B cell (primary cell): ENCODE results near the gene SOX15. TPM values are rescaled to one million over a fixed set of nuclear protein-coding genes. Genes with fewer than 3 reads are reported as not detected.

Experiments
- ATAC-seq: fragments of 200-7000 bp; cut with Tn5 transposase; one replicate; pipeline ENCODE4 v1.10.0; 2021; ENCODE audit warnings: low read depth, mild to moderate bottlenecking, moderate number of reproducible peaks, moderate library complexity
- CTCF ChIA-PET: fragments of 350-600 bp; sonication (Branson Sonifier 250); formaldehyde crosslinking; loops from one replicate; lab custom pipeline; 2021; ENCODE audit warnings: antibody characterized with exemption, inconsistent platforms; lab: Charles Lee
- POLR2A ChIA-PET: fragments of 350-600 bp; sonication (Branson Sonifier 250); formaldehyde crosslinking; loops from one replicate; lab custom pipeline; 2021; ENCODE audit warnings: antibody characterized with exemption; lab: Charles Lee
- DNase-seq: peaks from one replicate; pipeline ENCODE4 v3.0.0; 2013
- H2AFZ ChIP-seq: 2 replicates; pipeline ENCODE4 v1.6.1; 2012; ENCODE audit warnings: mild to moderate bottlenecking, low read depth, low read length; ENCODE audit not compliant: insufficient read depth, poor library complexity, severe bottlenecking
- H3K27ac ChIP-seq, 2 donors: 1 replicate in 1 of 2; 2 replicates in 1 of 2; pipeline ENCODE4 v1.5.1; 2012 to 2013; ENCODE audit warnings: low read length in 2 of 2, mild to moderate bottlenecking in 2 of 2, moderate library complexity in 1 of 2
- H3K27me3 ChIP-seq, 4 experiments: fragments of 200-600 bp in 1 of 4; sonication (generic) in 1 of 4; replicated peaks in 1 of 4; 1 replicate in 2 of 4; 2 replicates in 2 of 4; pipeline versions ENCODE4 v1.6.1 to v1.7.0; 2013 to 2016; ENCODE audit warnings: low read length in 3 of 4, mild to moderate bottlenecking in 2 of 4, mixed read lengths in 1 of 4, moderate library complexity in 1 of 4; ENCODE audit not compliant: insufficient read depth in 4 of 4, control insufficient read depth in 3 of 4; ENCODE audit errors: control extremely low read depth in 1 of 4
- H3K36me3 ChIP-seq, 2 experiments: replicated peaks in 1 of 2; 1 replicate in 1 of 2; 2 replicates in 1 of 2; pipeline versions ENCODE4 v1.6.1 to v1.7.1; 2013; ENCODE audit warnings: low read length in 1 of 2; ENCODE audit not compliant: insufficient read depth in 2 of 2, control insufficient read depth in 1 of 2; ENCODE audit errors: control extremely low read depth in 1 of 2, extremely low read depth in 1 of 2
- H3K4me1 ChIP-seq, 2 donors: fragments of 200-600 bp in 1 of 2; sonication (generic) in 1 of 2; 1 replicate in 1 of 2; 2 replicates in 1 of 2; pipeline versions ENCODE4 v1.5.1 to v1.6.1; 2013 to 2017; ENCODE audit warnings: low read length in 2 of 2; ENCODE audit not compliant: control insufficient read depth in 2 of 2, insufficient read depth in 2 of 2
- H3K4me2 ChIP-seq: replicated peaks from 2 replicates; pipeline ENCODE3; 2012; ENCODE audit warnings: mild to moderate bottlenecking, low read depth, low read length; ENCODE audit not compliant: poor library complexity, severe bottlenecking
- H3K4me3 ChIP-seq, 5 experiments: fragments of 200-600 bp in 1 of 5; sonication (generic) in 1 of 5; 1 replicate in 3 of 5; 2 replicates in 2 of 5; pipeline versions ENCODE4 v1.5.1 to v1.7.0; 2011 to 2016; ENCODE audit warnings: low read length in 4 of 5, mild to moderate bottlenecking in 4 of 5, low read depth in 2 of 5, control low read depth in 1 of 5, moderate library complexity in 1 of 5; ENCODE audit not compliant: insufficient read depth in 1 of 5; ENCODE audit errors: control extremely low read depth in 1 of 5, extremely low read depth in 1 of 5
- H3K79me2 ChIP-seq: fragments of 200-600 bp; sonication (generic); one replicate; pipeline ENCODE4 v1.6.0; 2016; ENCODE audit warnings: low read length; ENCODE audit not compliant: control insufficient read depth, insufficient read depth
- H3K9ac ChIP-seq: fragments of 200-600 bp; sonication (generic); 2 replicates; pipeline ENCODE4 v1.6.1; 2017; ENCODE audit warnings: mild to moderate bottlenecking, low read length, moderate library complexity
- H3K9me3 ChIP-seq, 3 donors: one replicate each; pipeline versions ENCODE4 v1.6.1 to v1.7.1; 2013; ENCODE audit warnings: low read length in 2 of 3; ENCODE audit not compliant: control insufficient read depth in 2 of 3, insufficient read depth in 1 of 3; ENCODE audit errors: control extremely low read depth in 1 of 3
- H4K20me1 ChIP-seq: 2 replicates; pipeline ENCODE4 v1.6.0; 2012; ENCODE audit warnings: mild to moderate bottlenecking, low read length; ENCODE audit not compliant: insufficient read depth, control insufficient read depth, poor library complexity, severe bottlenecking
- H3K27ac Mint-ChIP-seq: one replicate; pipeline ENCODE4 v1.8.0; 2021; ENCODE audit warnings: mixed read lengths
- H3K27me3 Mint-ChIP-seq: one replicate; pipeline ENCODE4 v1.8.0; 2021; ENCODE audit warnings: mixed read lengths
- H3K4me1 Mint-ChIP-seq: one replicate; pipeline ENCODE4 v1.8.0; 2021; ENCODE audit warnings: mixed read lengths
- H3K4me3 Mint-ChIP-seq: one replicate; pipeline ENCODE4 v1.8.0; 2021; ENCODE audit warnings: mixed read lengths
- H3K9me3 Mint-ChIP-seq: one replicate; pipeline ENCODE4 v1.8.0; 2022; ENCODE audit warnings: mixed read lengths; ENCODE audit not compliant: insufficient read depth
- CTCF ChIP-seq: fragments of 200-600 bp; IDR thresholded peaks from one replicate; pipeline ENCODE4 v1.8.0; 2022; ENCODE audit warnings: antibody characterized with exemption, mild to moderate bottlenecking
- EZH2 ChIP-seq: IDR thresholded peaks from 2 replicates; pipeline ENCODE4 v1.6.1; 2012; ENCODE audit warnings: borderline replicate concordance, low read depth, mild to moderate bottlenecking, moderate library complexity, low read length; ENCODE audit not compliant: insufficient read depth, poor library complexity, severe bottlenecking
- WGBS: methylation state at CpG from one replicate; pipeline ENCODE4 v1.1.5; 2013; ENCODE audit warnings: missing lambda C conversion rate; ENCODE audit not compliant: insufficient coverage; 5-methylcytosine and 5-hydroxymethylcytosine counted together
- intact Hi-C: fragments of 100-400 bp; cut with micrococcal nuclease; formaldehyde crosslinking; loops from one replicate; pipeline ENCODE4 v1.10.0; 2022
- polyA plus RNA-seq: library from polyadenylated mRNA; depleted of rRNA; stranded (reverse); fragments of >200 nt; gene quantifications from 2 replicates; pipeline ENCODE4 v1.2.3, GENCODE V29; 2012
- total RNA-seq, 2 donors: library from RNA; stranded (reverse); fragments of 120-200 nt in 1 of 2; gene quantifications; 1 replicate in 1 of 2; 2 replicates in 1 of 2; pipeline versions ENCODE4 v1.2.3 to v1.2.4, GENCODE V29; 2013 to 2022

SOX15 gene
- total and polyA plus RNA-seq, 2 donors (not counting 1 experiment from before 2014, with no cell fraction given): 0.18 to 0.96 TPM

DNA sequence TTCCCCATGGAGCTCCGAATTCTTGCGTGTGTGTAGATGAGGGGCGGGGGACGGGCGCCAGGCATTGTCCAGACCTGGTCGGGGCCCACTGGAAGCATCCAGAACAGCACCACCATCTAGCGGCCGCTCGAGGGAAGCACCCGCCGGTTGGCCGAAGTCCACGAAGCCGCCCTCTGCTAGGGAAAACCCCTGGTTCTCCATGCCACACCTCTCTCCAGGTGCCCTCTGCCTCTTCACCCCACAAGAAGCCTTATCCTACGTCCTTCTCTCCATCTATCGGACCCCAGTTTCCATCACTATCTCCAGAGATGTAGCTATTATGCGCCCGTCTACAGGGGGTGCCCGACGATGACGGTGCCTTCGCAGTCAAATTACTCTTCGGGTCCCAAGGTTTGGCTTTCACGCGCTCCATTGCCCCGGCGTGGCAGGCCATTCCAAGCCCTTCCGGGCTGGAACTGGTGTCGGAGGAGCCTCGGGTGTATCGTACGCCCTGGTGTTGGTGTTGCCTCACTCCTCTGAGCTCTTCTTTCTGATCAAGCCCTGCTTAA is 28.8 kb downstream of the SOX15 start:
- Histone ChIP-seq H3K27ac (peak overlapping the region; percentile 97), H4K20me1 (peaks cover 17% of the 10 kb centered on the region), H3K4me2 (peak overlapping the region; percentile 96), H3K79me2 (peaks cover 55% of the 10 kb centered on the region), H3K9ac (peak overlapping the region; percentile 97), H3K36me3 (peaks cover 2 to 31% of the 10 kb centered on the region in 2 experiments), H2AFZ (peak overlapping the region; percentile 81), H3K9me3 (no peaks in the 10 kb centered on the region), H3K4me3 (peak overlapping the region; percentile 53 to 95 (median 81)), H3K27me3 (no peaks in the 10 kb centered on the region), H3K4me1 (peaks cover 41 to 61% of the 10 kb centered on the region in 2 donors)
- H3K4me3 Mint-ChIP-seq: peak overlapping the region; percentile 97
- 0% methylated on average over 25 of the region's 32 CpGs for WGBS
- CTCF ChIA-PET: interaction anchor here (0.6 to 25.0 kb wide), 42 partner anchors 9 to 425 kb away, joined by 3 to 666 read pairs (median 5); partner anchors contain the start of genes ACAP1, CD68, FXR2 and MPDU1
- peak overlapping the region; percentile 98 for H3K27ac Mint-ChIP-seq
- H3K9me3 Mint-ChIP-seq: no peaks in the 10 kb centered on the region
- H3K4me1 Mint-ChIP-seq: peaks cover 53% of the 10 kb centered on the region
- POLR2A ChIA-PET: interaction anchor here (0.5 to 4.3 kb wide), 21 partner anchors 8 to 283 kb away, joined by 3 to 32 read pairs (median 4); partner anchors contain the start of genes CD68, MPDU1, POLR2A and TP53
- intact Hi-C loops: loop anchor here (1.0 to 5.0 kb wide), 11 partner anchors 9 to 324 kb away; partner anchors contain the start of genes ELP5, MPDU1, PHF23 and POLR2A
- peak; percentile 89 for DNase-seq
- peak; percentile 64 for ATAC-seq
- no peak for TF ChIP-seq EZH2
- peak; percentile 80 for TF ChIP-seq CTCF
- no peaks in the 10 kb centered on the region for H3K27me3 Mint-ChIP-seq
